HepG2 (cell line): ENCODE results near the gene FOXK2. TPM values are rescaled to one million over a fixed set of nuclear protein-coding genes. Genes with fewer than 3 reads are reported as not detected.

Experiments
- ATAC-seq: fragments of 200-7000 bp; cut with Tn5 transposase; 3 replicates; pipeline ENCODE4 v1.9.1; 2020; ENCODE audit warnings: mild to moderate bottlenecking, moderate library complexity
- BruUV-seq: library from RNA; stranded (reverse); fragments of 400-500 nt; replicated peaks from 2 replicates; lab custom pipeline; 2021; lab: Mats Ljungman, UMichigan
- CTCF ChIA-PET: fragments of 300-600 bp; formaldehyde crosslinking; extraction: SDS; loops from one replicate; lab custom pipeline; 2021; ENCODE audit warnings: low total read pairs, inconsistent platforms, low intra/inter-chr PET ratio; lab: Yijun Ruan, JAX
- POLR2A ChIA-PET: fragments of 350-600 bp; sonication (Branson Sonifier 250); formaldehyde crosslinking; loops from one replicate; lab custom pipeline; 2020; ENCODE audit warnings: antibody characterized with exemption, inconsistent platforms; lab: Yijun Ruan, JAX
- DNase-seq: peaks from one replicate; pipeline ENCODE4 v3.0.0-alpha.2; 2015; ENCODE audit warnings: low spot score
- FAIRE-seq: peaks from 3 replicates; lab custom pipeline; 2011; peaks lifted over from hg19 to GRCh38; lab: Jason Lieb, UNC
- H2AFZ ChIP-seq: one replicate; pipeline ENCODE4 v1.6.1; 2011; ENCODE audit warnings: low read length, inconsistent platforms
- H3K27ac ChIP-seq: fragments of 300-600 bp; 3 replicates; pipeline ENCODE4 v1.8.0; 2011; ENCODE audit warnings: mixed run types, mild to moderate bottlenecking, mixed read lengths, low read length, inconsistent platforms; ENCODE audit not compliant: insufficient read depth; ENCODE audit errors: extremely low read length
- H3K27me3 ChIP-seq, 2 experiments: fragments of 200-600 bp in 1 of 2; 2 replicates in 1 of 2; 3 replicates in 1 of 2; pipeline versions ENCODE4 v1.6.0 to v1.8.0; 2011; ENCODE audit warnings: low read length in 2 of 2, mild to moderate bottlenecking in 2 of 2, moderate library complexity in 2 of 2, inconsistent platforms in 1 of 2; ENCODE audit not compliant: insufficient read depth in 2 of 2, control insufficient read depth in 1 of 2
- H3K36me3 ChIP-seq, 2 experiments: fragments of 200-600 bp in 1 of 2; replicated peaks in 1 of 2; 2 replicates in 1 of 2; 3 replicates in 1 of 2; pipeline versions ENCODE4 v1.5.1 to v1.8.0; 2011; ENCODE audit warnings: low read length in 2 of 2, inconsistent platforms in 1 of 2; ENCODE audit not compliant: insufficient read depth in 2 of 2, control insufficient read depth in 1 of 2
- H3K4me1 ChIP-seq: 2 replicates; pipeline ENCODE4 v1.5.1; 2012; ENCODE audit warnings: low read length, inconsistent platforms; ENCODE audit not compliant: insufficient read depth
- H3K4me2 ChIP-seq: 2 replicates; pipeline ENCODE4 v1.6.0; 2011; ENCODE audit warnings: low read depth, low read length, inconsistent platforms
- H3K4me3 ChIP-seq, 3 experiments: fragments of 200-600 bp in 1 of 3; sonication (generic), shearing (Covaris generic) in 1 of 3; replicated peaks in 1 of 3; 2 replicates each; pipeline ENCODE4 v1.5.1; 2011 to 2016; ENCODE audit warnings: low read length in 3 of 3, inconsistent platforms in 2 of 3, low read depth in 2 of 3, mild to moderate bottlenecking in 2 of 3, control low read depth in 1 of 3, mixed read lengths in 1 of 3; ENCODE audit not compliant: insufficient read depth in 1 of 3
- H3K79me2 ChIP-seq: one replicate; pipeline ENCODE4 v1.6.1; 2011; ENCODE audit warnings: low read length, inconsistent platforms; ENCODE audit not compliant: insufficient read depth
- H3K9ac ChIP-seq: 2 replicates; pipeline ENCODE4 v1.6.0; 2011; ENCODE audit warnings: mild to moderate bottlenecking, low read depth, low read length, inconsistent platforms; ENCODE audit not compliant: insufficient read depth
- H3K9me3 ChIP-seq: 2 replicates; pipeline ENCODE4 v1.5.1; 2012; ENCODE audit warnings: mild to moderate bottlenecking, low read length
- H4K20me1 ChIP-seq: 2 replicates; pipeline ENCODE4 v1.6.0; 2011; ENCODE audit warnings: inconsistent platforms, mild to moderate bottlenecking, low read length, moderate library complexity; ENCODE audit not compliant: insufficient read depth
- AHR ChIP-seq: IDR thresholded peaks from 2 replicates; pipeline ENCODE4 v1.6.1; 2018; ENCODE audit warnings: missing genetic modification reagents, missing compliant biosample characterization
- ARID4A ChIP-seq: sonication (generic); formaldehyde crosslinking; IDR thresholded peaks from 2 replicates; pipeline ENCODE4 v1.5.0; 2020; ENCODE audit warnings: mild to moderate bottlenecking, missing genetic modification reagents, borderline replicate concordance
- GATAD2A ChIP-seq: IDR thresholded peaks from 2 replicates; pipeline ENCODE4 v1.6.1; 2016
- HDAC2 ChIP-seq: sonication (generic); formaldehyde crosslinking; IDR thresholded peaks from 2 replicates; pipeline ENCODE4 v1.4.0; 2020; ENCODE audit warnings: missing genetic modification reagents
- HNF1B ChIP-seq: sonication (generic); formaldehyde crosslinking; IDR thresholded peaks from 2 replicates; pipeline ENCODE4 v1.5.1; 2020; ENCODE audit warnings: mild to moderate bottlenecking, moderate library complexity, missing genetic modification reagents
- HOMEZ ChIP-seq: IDR thresholded peaks from 2 replicates; pipeline ENCODE4 v1.6.1; 2016; ENCODE audit warnings: low read depth
- KLF16 ChIP-seq, 2 experiments: sonication (generic) in 1 of 2; formaldehyde crosslinking in 1 of 2; IDR thresholded peaks; 2 replicates each; pipeline versions ENCODE4 v1.6.1 to v1.8.0; 2016 to 2023; ENCODE audit warnings: missing genetic modification reagents in 2 of 2, missing compliant biosample characterization in 1 of 2
- MLX ChIP-seq: IDR thresholded peaks from 2 replicates; pipeline ENCODE4 v1.6.1; 2016
- MYC ChIP-seq: sonication (generic); formaldehyde crosslinking; IDR thresholded peaks from 2 replicates; pipeline ENCODE4 v1.9.0; 2021; ENCODE audit warnings: missing genetic modification reagents, borderline replicate concordance
- NR2C2 ChIP-seq: sonication (generic); formaldehyde crosslinking; IDR thresholded peaks from 2 replicates; pipeline ENCODE4 v1.4.0; 2020; ENCODE audit warnings: missing genetic modification reagents, mild to moderate bottlenecking, moderate library complexity, borderline replicate concordance
- SALL1 ChIP-seq: sonication (generic); formaldehyde crosslinking; IDR thresholded peaks from 2 replicates; pipeline ENCODE4 v1.8.0; 2022; ENCODE audit warnings: mild to moderate bottlenecking, missing genetic modification reagents
- SMARCC2 ChIP-seq: fragments of 450-650 bp; IDR thresholded peaks from 2 replicates; pipeline ENCODE4 v1.6.1; 2017; ENCODE audit warnings: antibody characterized with exemption, mild to moderate bottlenecking
- THAP11 ChIP-seq: IDR thresholded peaks from 2 replicates; pipeline ENCODE4 v1.6.1; 2016; ENCODE audit warnings: missing biosample characterization, missing genetic modification reagents
- ZNF607 ChIP-seq: sonication (generic); formaldehyde crosslinking; IDR thresholded peaks from 2 replicates; pipeline ENCODE4 v1.5.1; 2020; ENCODE audit warnings: missing genetic modification reagents, mild to moderate bottlenecking, borderline replicate concordance
- WGBS: methylation state at CpG from one replicate; pipeline ENCODE4 v1.1.6; 2017; ENCODE audit warnings: low lambda C conversion rate; 5-methylcytosine and 5-hydroxymethylcytosine counted together
- in situ Hi-C: cut with HindIII; loops from 2 replicates; pipeline ENCODE4 v1.10.0; 2017; ENCODE audit warnings: low pct_unique_long_range_greater_than_20kb; ENCODE audit not compliant: extremely low pct_ligation_motif_present
- intact Hi-C: fragments of 100-400 bp; cut with micrococcal nuclease; formaldehyde crosslinking; loops from one replicate; pipeline ENCODE4 v1.10.0; 2022; ENCODE audit not compliant: unreplicated experiment
- polyA plus RNA-seq, 8 experiments: library from polyadenylated mRNA; depleted of rRNA in 3 of 8; stranded (reverse) in 7 of 8; unstranded in 1 of 8; fragments of >200 nt; fragmentation: Illumina TruSeq in 4 of 8; extraction: Trizol in 4 of 8; gene quantifications; 2 replicates each; pipeline versions ENCODE4 v1.2.1 to v1.2.3, GENCODE V29; 2011 to 2016; ENCODE audit warnings: low read depth in 4 of 8, missing spikeins in 1 of 8, mixed read lengths in 1 of 8; ENCODE audit not compliant: insufficient read depth in 1 of 8
- total RNA-seq, 5 experiments: library from RNA; depleted of rRNA; stranded (reverse); fragments of >200 nt; fragmentation: Illumina TruSeq; extraction: Trizol; gene quantifications; 2 replicates each; pipeline ENCODE4 v1.2.3, GENCODE V29; 2016; ENCODE audit warnings: low read depth in 1 of 5

The FOXK2 gene
- total and polyA plus RNA-seq, 2 of the 13 experiments (the other 11 are each of a cell fraction or from before 2014, with no cell fraction given), result 67.1 to 67.2 TPM

- peaks cover 79% of the 10 kb centered on the region for H3K79me2 ChIP-seq
- no TSS peak for BruUV-seq
- CTCF ChIA-PET, result no interaction called here
- H3K9me3 ChIP-seq, result no peaks in the 10 kb centered on the region
- H3K27me3 ChIP-seq, result no peaks in the 10 kb centered on the region
- no peak overlapping the region for H3K4me3 ChIP-seq
- in situ Hi-C loops (no loop called here), intact Hi-C loops (no loop called here)
- peaks cover 29% of the 10 kb centered on the region; the same call in 1 of the 2 replicates for H4K20me1 ChIP-seq
- peak overlapping the region; percentile 87 for H3K27ac ChIP-seq
- peak overlapping the region; percentile 52 for H3K4me2 ChIP-seq
- 0 out of 2 replicates have a peak overlapping the region, but pooled peaks have one; percentile 12 for H3K9ac ChIP-seq
- H3K4me1 ChIP-seq, result peaks cover 91% of the 10 kb centered on the region
- POLR2A ChIA-PET, result no interaction called here
- no peak for FAIRE-seq
- peaks cover 19 to 53% of the 10 kb centered on the region in 2 experiments for H3K36me3 ChIP-seq
- H2AFZ ChIP-seq, result no peak overlapping the region
- WGBS, result 72% methylated on average over 18 of the region's 18 CpGs
- no peak for DNase-seq
- ATAC-seq, result no peak
- TF ChIP-seq THAP11 (CRISPR knock-in tag) (peak; percentile 20; the same call in 1 of the 2 replicates), ARID4A (CRISPR knock-in tag) (0 out of 2 replicates have a peak, but pooled peaks have one; percentile 45), ZNF607 (no peak), MYC (CRISPR knock-in tag) (peak; percentile 23; the same call in 1 of the 2 replicates), HNF1B (no peak), GATAD2A (peak; percentile 48), HDAC2 (peak; percentile 42; the same call in 1 of the 2 replicates), SALL1 (CRISPR knock-in tag) (0 out of 2 replicates have a peak, but pooled peaks have one; percentile 29), SMARCC2 (no peak), MLX (CRISPR knock-in tag) (0 out of 2 replicates have a peak, but pooled peaks have one; percentile 17), HOMEZ (no peak), AHR (CRISPR knock-in tag) (no peak), NR2C2 (CRISPR knock-in tag) (no peak), KLF16 (CRISPR knock-in tag; IDR thresholded peaks at IDR 0.05) (peak in 1 of 2 experiments; percentile 49; a peak in 1 of 4 replicates)
These were observed 46.8 kb downstream of the FOXK2 start for GRCh38 chr17:82566129-82566960.
